HEK293 (cell line): ENCODE results near the gene ECPAS.

Experiments used
- BCL11A ChIP-seq: fragments of 450-650 bp; formaldehyde crosslinking; IDR thresholded peaks from 2 replicates; pipeline ENCODE4 v1.5.1; 2016; ENCODE audit warnings: low read depth, missing biosample characterization, missing genetic modification characterization
- KLF16 ChIP-seq: fragments of 450-650 bp; formaldehyde crosslinking; IDR thresholded peaks from 2 replicates; pipeline ENCODE4 v1.5.1; 2017; ENCODE audit warnings: missing biosample characterization, missing genetic modification characterization
- KLF9 ChIP-seq: fragments of 450-650 bp; formaldehyde crosslinking; IDR thresholded peaks from 2 replicates; pipeline ENCODE4 v1.5.1; 2016; ENCODE audit warnings: missing biosample characterization, missing genetic modification characterization, low read depth
- SP2 ChIP-seq: fragments of 450-650 bp; formaldehyde crosslinking; IDR thresholded peaks from 2 replicates; pipeline ENCODE4 v1.5.1; 2016; ENCODE audit warnings: missing biosample characterization, missing genetic modification characterization
- ZNF211 ChIP-seq: fragments of 450-650 bp; formaldehyde crosslinking; IDR thresholded peaks from 2 replicates; pipeline ENCODE4 v1.5.1; 2016; ENCODE audit warnings: low read depth, missing biosample characterization, missing genetic modification characterization
- ZNF623 ChIP-seq: fragments of 450-650 bp; formaldehyde crosslinking; IDR thresholded peaks from 2 replicates; pipeline ENCODE4 v1.5.1; 2016; ENCODE audit warnings: missing biosample characterization, missing genetic modification characterization
- TF ChIP-seq, protein P1 (sequence below): fragments of 450-650 bp; formaldehyde crosslinking; IDR thresholded peaks from 2 replicates; pipeline ENCODE4 v1.5.1; 2016; ENCODE audit warnings: missing biosample characterization, missing genetic modification characterization
- TF ChIP-seq, protein P2 (sequence below): fragments of 450-650 bp; formaldehyde crosslinking; IDR thresholded peaks from 2 replicates; pipeline ENCODE4 v1.5.1; 2016; ENCODE audit warnings: missing biosample characterization, missing genetic modification characterization

DNA sequence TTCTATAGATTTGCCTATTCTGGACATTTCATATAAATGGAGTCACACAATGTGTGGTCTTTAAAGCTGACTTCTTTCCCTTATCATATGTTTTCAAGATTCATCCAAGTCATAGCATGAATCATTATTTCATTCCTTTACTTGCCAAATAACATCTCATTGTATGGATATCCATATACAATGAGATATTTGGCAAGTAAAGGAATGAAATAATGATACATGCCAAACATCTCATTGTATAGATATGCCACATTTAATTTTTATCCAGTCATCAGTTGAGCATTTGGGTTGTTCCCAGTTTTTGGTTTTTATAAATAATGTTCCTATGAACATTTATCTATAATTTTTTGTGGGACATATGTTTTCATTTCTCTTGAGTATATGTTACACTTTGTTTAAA lies 133.6 kb downstream of the ECPAS start:
- TF ChIP-seq SP2 = no peak
- no peak for TF ChIP-seq ZNF211
- TF ChIP-seq, protein P1, sequence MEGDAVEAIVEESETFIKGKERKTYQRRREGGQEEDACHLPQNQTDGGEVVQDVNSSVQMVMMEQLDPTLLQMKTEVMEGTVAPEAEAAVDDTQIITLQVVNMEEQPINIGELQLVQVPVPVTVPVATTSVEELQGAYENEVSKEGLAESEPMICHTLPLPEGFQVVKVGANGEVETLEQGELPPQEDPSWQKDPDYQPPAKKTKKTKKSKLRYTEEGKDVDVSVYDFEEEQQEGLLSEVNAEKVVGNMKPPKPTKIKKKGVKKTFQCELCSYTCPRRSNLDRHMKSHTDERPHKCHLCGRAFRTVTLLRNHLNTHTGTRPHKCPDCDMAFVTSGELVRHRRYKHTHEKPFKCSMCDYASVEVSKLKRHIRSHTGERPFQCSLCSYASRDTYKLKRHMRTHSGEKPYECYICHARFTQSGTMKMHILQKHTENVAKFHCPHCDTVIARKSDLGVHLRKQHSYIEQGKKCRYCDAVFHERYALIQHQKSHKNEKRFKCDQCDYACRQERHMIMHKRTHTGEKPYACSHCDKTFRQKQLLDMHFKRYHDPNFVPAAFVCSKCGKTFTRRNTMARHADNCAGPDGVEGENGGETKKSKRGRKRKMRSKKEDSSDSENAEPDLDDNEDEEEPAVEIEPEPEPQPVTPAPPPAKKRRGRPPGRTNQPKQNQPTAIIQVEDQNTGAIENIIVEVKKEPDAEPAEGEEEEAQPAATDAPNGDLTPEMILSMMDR (tag by site-specific recombination) = no peak
- no peak for TF ChIP-seq KLF9 (tag by site-specific recombination)
- no peak for TF ChIP-seq KLF16 (tag by site-specific recombination)
- TF ChIP-seq, protein P2, sequence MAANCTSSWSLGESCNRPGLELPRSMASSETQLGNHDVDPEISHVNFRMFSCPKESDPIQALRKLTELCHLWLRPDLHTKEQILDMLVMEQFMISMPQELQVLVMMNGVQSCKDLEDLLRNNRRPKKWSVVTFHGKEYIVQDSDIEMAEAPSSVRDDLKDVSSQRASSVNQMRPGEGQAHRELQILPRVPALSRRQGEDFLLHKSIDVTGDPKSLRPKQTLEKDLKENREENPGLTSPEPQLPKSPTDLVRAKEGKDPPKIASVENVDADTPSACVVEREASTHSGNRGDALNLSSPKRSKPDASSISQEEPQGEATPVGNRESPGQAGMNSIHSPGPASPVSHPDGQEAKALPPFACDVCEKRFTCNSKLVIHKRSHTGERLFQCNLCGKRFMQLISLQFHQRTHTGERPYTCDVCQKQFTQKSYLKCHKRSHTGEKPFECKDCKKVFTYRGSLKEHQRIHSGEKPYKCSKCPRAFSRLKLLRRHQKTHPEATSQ (tag by site-specific recombination) = no peak
- TF ChIP-seq BCL11A (tag by site-specific recombination) = no peak
- TF ChIP-seq ZNF623 (tag by site-specific recombination) = no peak
